GM23248 (cell line): ENCODE data around the gene VKORC1L1.

Experiments used
- EZH2 ChIP-seq: fragments of 200-600 bp; sonication (generic); IDR thresholded peaks from 2 replicates; pipeline ENCODE4 v1.6.1; 2018; ENCODE audit warnings: antibody characterized with exemption, mild to moderate bottlenecking; ENCODE audit not compliant: insufficient read depth, poor library complexity, severe bottlenecking
- EZH2phosphoT487 ChIP-seq: fragments of 200-600 bp; sonication (generic); IDR thresholded peaks from 2 replicates; pipeline ENCODE4 v1.6.1; 2018; ENCODE audit warnings: antibody characterized with exemption, moderate library complexity, mild to moderate bottlenecking, low read depth; ENCODE audit not compliant: insufficient read depth

DNA sequence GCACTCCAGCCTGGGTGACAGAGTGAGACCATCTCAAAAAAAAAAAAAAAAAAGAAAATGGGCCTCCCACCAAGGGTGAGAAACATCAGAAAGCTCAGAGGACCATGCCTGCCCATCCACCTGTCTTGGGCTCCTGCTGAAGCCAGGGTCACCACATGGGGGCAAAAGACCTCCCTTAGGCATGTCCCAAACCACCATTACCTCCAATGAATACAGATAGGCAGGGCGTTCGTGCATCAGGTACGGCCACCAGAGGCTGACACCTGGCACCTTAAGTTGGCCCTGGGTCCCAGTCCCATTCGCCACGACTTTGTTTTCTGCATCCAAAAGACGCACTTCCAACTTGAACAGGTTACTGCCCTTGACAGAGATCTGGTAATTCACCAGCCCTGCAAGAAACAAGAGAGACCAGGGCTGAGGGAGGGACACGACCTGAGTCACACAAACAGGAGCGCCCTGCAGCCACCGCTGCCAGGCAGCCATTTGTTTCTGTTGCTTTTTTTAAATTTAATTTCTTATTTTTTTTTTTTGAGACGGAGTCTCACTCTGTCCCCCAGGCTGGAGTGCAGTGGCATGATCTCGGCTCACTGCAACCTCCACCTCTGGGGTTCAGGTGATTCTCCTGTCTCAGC lies 103.1 kb downstream of the VKORC1L1 start:
- no peak for TF ChIP-seq EZH2
- no peak for TF ChIP-seq EZH2phosphoT487
